HL-60 (cell line): ENCODE results near the gene SLIT1.

Experiments
- GABPA ChIP-seq: IDR thresholded peaks from 2 replicates; pipeline ENCODE4 v1.6.1; 2012; ENCODE audit warnings: low read depth
- POLR2AphosphoS5 ChIP-seq: IDR thresholded peaks from 2 replicates; pipeline ENCODE4 v1.6.1; 2012; ENCODE audit warnings: low read depth
- TF ChIP-seq, protein P1 (sequence below): IDR thresholded peaks from one replicate; pipeline ENCODE4 v1.5.1; 2011; ENCODE audit warnings: low read length, control low read depth, inconsistent platforms; ENCODE audit not compliant: insufficient read depth

DNA sequence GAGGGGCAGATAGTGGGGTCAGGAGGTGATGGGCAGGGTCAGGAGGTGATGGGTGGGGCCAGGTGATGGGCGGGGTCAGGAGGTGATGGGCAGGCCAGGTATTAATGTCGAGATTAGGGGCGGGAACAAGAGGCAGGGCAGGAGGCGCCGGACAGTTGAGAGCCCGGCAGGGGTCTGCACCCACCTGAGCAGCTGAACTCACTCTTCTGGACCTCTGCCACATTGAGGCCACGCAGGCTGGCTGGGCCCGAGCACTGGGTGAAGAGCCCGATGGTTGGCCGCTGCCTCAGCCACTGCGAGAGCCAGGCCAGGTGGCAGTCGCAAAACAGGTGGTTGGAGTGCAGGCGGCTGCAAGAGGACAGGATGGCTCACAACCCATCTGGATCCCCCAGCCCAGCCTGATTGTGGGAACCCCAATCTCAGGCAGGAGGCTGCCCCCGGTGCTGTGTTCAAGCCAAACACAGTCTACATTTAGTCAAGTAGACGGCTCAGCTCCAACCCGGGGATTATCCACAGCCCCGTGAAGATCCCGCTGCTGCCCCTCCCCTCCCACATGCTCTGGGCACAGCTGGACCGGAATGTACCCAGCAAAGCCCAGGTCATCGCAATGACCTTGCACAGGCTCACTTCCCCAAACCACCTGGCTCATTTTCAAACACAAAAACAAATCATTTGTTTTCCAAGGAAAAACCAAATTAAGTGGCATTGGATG lies 122.3 kb downstream of the SLIT1 start:
- TF ChIP-seq POLR2AphosphoS5 = no peak
- TF ChIP-seq, protein P1, sequence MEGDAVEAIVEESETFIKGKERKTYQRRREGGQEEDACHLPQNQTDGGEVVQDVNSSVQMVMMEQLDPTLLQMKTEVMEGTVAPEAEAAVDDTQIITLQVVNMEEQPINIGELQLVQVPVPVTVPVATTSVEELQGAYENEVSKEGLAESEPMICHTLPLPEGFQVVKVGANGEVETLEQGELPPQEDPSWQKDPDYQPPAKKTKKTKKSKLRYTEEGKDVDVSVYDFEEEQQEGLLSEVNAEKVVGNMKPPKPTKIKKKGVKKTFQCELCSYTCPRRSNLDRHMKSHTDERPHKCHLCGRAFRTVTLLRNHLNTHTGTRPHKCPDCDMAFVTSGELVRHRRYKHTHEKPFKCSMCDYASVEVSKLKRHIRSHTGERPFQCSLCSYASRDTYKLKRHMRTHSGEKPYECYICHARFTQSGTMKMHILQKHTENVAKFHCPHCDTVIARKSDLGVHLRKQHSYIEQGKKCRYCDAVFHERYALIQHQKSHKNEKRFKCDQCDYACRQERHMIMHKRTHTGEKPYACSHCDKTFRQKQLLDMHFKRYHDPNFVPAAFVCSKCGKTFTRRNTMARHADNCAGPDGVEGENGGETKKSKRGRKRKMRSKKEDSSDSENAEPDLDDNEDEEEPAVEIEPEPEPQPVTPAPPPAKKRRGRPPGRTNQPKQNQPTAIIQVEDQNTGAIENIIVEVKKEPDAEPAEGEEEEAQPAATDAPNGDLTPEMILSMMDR = no peak
- no peak for TF ChIP-seq GABPA
